ENCODE measurements around the gene RASGEF1C.

Gene RASGEF1C

GRCh38 chr5:180157866-180158265 lies 51.1 kb downstream of the RASGEF1C start:
- DNase-seq: no peak

- no peak for DNase-seq
Measured at GRCh38 chr5:180156141-180156540, 52.9 kb downstream of the RASGEF1C start.

DNA sequence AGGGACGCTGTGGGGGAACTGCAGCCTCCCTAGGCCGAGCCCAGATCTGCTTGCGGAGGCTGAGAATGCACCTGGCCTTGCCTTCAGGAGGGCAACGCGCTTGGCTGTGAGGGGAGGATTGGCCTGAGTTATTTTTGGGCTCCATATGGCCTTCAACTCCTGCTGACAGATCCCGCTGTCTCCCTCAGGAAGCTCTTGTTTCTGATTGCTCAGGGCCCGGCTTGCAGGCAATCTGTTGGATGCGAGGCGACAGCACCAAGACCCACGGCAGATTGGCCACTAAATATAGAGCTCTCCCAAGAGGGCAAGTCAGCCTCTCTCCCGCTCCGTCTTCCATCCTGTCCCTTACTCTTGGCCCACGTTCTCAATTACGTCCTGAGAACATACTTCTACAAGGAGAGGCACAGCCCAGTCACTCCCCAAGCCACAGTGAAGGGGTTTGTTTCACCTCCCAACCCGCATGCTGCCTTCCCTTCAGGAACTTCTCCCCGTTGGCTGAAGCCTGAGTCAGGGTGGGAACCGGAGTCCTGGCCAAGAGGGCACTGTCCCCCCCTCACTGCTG lies 53.6 kb downstream of the RASGEF1C start:
- DNase-seq: no peak

GRCh38 chr5:180154821-180155364 lies 54.1 kb downstream of the RASGEF1C start:
- DNase-seq: no peak

- DNase-seq: no peak
Measured at GRCh38 chr5:180153991-180154390, 55.0 kb downstream of the RASGEF1C start.

DNA sequence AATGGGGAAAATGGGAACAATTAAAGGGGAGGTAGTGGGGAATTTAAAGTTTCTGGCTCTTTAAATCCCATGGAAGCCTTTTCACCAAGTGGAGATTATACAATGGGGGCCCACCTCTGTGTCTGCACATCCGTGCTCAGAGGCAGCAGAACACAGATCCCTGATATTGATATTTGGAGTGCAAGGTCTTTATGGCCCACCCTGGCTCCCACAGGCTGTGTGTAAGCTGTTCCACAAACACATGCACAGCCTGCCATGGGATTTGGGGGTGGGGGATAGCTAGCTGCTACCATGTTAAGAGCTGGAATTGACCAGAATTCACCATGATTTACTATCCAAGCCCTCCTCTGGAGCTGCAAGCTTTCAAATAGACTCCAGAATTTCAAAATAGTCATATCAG lies 55.9 kb downstream of the RASGEF1C start:
- DNase-seq: no peak

GRCh38 chr5:180143656-180144364 lies 65.2 kb downstream of the RASGEF1C start:
- no peak for DNase-seq

DNA sequence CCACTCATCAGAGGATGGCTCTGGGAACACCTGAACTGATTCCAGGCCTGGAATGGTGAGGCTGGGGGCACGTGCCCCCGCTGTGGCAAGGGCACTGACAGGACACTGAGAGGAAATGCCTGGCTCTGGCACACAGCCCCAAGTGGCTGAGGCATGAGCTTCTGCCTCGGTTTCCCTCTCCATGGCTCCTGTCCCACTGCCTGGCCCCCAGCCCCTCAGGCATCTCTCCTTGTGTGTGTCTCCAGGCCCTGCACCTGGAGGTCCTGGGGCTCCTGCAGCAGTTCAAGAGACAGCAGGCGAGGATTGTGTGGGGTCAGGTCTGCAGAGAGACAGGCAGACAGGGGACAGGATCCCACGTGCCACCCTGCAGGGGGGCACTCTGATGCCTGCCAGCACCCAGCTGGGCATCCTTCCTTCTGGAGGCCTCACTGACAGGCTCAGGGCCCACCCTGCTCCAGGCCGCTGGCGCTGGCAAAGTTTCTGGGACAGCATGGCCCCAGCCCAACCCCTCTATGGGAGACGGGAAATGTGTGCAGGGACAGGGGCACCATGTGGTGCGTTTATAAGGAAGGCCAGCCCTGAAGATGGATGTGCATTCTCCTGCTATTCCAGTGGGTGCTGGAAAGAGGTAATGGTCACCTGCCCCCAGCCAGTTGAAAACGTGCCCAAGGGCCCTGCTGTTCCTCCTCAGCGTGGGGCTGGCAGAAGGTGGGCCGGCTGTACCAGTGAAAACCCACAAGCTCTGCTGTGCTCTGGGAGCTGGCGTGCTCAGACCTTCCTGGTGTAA lies 66.0 kb downstream of the RASGEF1C start:
- no peak for DNase-seq

DNA sequence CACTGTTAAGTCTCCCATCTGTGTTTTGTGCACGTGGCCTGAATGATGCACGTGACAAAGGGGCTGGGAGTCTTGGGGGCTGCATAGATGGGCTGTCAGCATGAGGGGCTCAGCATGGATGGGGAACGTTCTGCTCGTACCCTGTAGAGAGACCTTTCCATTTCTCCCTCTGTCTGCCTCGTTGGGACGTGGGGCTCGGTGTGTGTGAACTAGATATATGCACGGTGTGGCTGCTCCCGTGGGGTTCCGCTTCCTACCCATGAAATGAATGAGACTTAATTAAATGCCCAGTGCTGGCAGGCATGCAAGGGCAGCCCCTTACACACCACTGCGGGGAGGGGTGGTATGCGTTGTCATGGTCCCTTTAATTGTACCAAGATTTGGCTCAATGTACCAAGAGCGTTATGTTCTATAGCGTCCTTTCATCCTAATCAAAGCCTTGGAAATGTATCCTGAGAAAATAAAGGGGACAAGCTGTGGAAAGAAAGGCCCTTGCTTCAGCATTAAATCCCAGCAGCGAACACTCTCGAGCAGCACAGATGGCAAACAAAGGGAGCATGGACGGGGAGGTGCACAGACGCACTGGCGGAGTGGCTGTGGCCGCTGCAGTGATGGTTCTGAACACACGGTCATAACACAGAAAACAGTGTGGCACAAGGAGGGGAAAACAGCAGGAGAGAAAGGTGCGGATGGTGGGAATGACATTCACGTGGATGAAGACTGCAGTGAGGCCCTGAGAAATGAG lies 66.8 kb downstream of the RASGEF1C start:
- no peak for DNase-seq

GRCh38 chr5:180141068-180141660 lies 67.8 kb downstream of the RASGEF1C start:
- no peak for DNase-seq

GRCh38 chr5:180140571-180140970 lies 68.4 kb downstream of the RASGEF1C start:
- no peak for DNase-seq

- DNase-seq: no peak
Measured at GRCh38 chr5:180140079-180140554, 68.9 kb downstream of the RASGEF1C start.

- DNase-seq: no peak
Measured at GRCh38 chr5:180139731-180140055, 69.3 kb downstream of the RASGEF1C start.

- DNase-seq: no peak
Measured at GRCh38 chr5:180138976-180139730, 69.9 kb downstream of the RASGEF1C start.

- DNase-seq: no peak
Measured at GRCh38 chr5:180138214-180138975, 70.6 kb downstream of the RASGEF1C start.

DNA sequence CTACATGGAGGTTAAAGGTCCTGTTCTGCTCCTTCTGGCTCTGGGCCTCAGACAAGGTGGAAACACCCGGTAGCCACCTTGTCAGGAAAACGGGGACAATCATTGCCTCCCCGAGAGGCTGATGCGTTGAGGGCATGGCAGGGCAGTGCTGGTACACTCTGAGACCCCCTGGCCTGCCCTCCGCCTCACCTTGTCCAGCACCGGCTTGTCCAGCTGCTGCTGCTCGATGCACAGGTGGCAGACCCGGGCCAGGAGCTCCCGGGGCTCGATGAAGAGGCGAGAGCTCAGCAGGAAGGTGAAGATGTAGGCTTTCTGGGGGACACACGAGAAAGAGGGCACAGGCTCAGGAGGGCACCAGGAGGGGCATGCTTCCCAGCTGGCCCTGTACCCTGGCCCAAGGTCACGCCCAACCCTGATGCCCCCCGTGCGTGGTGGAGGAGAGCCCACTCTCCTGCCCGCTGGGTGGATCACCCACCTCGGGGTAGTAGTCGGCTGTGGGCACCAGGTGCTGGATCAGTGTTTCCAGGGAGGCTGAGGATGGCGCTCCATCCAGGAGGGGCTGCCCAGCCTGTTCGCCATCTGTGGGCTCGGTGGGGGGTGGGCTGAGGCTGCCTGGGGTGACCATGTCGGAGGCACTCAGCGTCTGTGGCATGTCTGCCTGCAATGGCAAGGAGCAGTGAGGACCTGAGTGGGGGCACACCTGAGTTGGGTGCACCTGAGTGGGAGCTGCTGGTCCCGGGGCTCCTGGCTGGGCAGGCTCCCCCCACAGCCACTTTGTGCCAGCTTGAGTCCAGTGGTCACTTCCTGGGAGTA lies 71.4 kb downstream of the RASGEF1C start:
- no peak for DNase-seq

- DNase-seq: no peak
Measured at GRCh38 chr5:180136630-180137381, 72.2 kb downstream of the RASGEF1C start.

DNA sequence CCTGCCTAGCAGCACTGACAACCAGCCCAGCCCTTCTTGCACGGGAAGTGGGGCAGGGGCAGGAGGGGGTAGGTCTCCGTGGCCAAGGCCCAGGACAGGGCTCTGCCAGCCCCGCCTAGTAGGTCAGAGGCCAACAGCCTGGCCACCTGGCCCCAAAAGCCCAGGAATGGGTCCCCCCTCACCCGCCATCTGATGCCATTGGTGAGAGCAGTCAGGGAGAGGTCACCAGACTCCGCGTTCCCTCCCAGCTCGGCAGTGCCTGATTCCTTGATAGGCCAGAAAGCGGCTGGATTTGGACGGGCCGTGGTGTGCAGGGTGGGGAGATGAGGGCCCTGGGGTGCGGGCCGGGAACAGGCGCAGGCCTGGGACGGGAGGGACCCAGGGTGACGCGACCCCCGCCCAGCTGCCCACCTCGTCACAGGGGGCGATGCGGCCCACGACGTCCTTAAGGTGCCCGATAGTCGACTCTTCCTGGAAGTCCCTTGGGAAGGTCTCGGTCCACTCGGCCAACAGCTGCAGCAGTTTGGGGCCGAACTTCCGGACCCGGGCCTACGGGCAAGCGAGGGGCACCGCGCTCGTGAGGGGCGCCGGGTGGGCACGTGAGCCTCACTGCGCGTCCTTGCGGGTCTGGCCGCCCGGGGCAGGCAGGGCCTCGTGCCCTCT lies 72.9 kb downstream of the RASGEF1C start:
- no peak for DNase-seq

All from DMS79 (cell line).